Putamen (tissue), 1 donor: ENCODE results near the gene OGT.
"Not testable (repeated sequence)": the region's sequence is repeated elsewhere in the genome, so short reads cannot be mapped to it uniquely, and the experiment has no call there.

Source experiments
- DNase-seq: peaks from one replicate; pipeline ENCODE4 v3.0.0-alpha.2; 2016; ENCODE audit warnings: low spot score

OGT gene

GRCh38 chrX:71532753-71533425, at the start of gene OGT:
TSS of gene OGT (plus strand) at chrX:71533104. CDS start at chrX:71533300, 196 bp downstream.
- peak; percentile 92 for DNase-seq

GRCh38 chrX:71487814-71488213, 45.1 kb upstream of the OGT start:
- no peak for DNase-seq

GRCh38 chrX:71489540-71489939, 43.4 kb upstream of the OGT start:
- no peak for DNase-seq

DNA sequence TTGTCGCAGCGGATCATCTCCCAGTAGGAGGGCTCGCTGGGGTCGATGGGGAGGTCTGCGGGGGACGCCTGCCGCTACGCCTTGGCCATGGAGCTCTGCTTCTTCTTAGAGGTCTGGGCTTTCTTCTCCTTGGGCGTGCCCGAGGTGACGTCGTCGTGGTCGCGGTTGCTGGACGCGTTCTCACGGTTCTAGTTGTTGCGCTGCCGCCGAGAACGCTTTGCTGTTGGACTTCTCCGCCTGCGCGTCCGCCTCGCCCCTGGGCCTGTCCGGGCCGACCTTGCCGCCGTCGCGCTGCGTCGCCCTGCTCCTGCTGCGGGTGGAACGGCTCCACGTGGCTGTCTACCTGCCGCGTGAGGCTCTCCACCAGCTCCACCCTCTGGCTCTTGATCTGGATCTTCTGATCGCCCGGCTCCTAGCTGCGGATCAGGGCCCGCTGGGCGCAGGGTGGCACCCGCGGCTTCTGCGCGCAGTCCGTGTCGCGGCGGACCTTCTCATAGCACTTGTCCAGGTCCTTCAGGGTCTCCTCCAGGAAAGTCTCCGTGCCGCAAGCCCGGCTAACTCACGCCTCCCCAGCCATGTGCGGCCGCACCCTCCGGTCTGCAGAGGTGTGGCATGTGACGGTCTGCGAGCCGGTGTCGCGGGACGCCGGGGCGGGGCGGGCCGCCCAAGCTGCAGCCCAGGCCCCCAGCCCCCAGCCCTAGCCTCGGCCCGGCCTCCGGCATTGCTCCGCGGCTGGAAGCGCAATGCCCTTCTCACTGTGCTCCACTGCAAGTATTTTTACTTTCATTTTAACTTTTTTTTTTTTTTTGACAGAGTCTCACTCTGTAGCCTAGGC, 40.5 kb upstream of the OGT start:
- DNase-seq, result no peak

DNA sequence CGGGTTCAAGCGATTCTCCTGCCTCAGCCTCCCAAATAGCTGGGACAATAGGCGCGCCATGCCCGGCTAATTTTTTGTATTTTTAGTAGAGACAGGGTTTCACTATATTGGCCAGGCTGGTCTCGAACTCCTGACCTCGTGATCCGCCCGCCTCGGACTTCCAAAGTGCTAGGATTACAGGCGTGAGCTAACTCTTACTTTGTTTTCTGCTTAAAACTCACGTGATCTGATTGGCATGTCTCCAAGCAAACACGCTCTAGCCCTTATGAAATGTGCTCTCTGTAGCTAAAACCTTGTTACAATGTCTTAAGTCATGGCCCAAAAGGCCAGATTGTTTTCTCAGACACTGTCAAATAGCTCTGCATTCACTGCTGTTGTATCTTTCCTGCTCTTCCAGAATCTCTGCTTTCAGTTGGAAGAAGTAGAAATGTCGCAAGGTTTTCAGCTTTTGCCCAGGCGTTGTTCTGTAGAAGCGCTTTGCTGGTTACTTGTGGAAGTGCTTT, 39.7 kb upstream of the OGT start:
- no peak for DNase-seq

DNA sequence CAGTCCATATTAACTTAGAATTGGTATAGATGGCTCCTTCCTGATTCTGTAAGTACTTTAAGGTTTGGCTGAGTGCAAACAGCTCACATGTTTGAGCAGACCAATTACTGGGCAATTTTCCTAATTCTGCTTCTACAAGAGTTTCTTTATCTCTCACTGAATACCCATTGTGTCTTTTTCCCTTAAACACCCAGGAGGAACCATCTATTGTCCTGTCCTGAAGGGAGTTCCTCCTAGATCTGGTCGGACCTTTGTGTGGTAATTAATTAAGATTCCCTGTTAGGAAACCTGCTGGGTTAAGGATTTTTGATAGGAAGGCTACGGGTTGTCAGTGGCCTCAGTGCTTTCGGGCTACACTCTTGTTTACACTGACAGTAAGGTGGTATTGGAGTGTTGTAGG, 36.9 kb upstream of the OGT start:
- DNase-seq, result not testable (repeated sequence)

DNA sequence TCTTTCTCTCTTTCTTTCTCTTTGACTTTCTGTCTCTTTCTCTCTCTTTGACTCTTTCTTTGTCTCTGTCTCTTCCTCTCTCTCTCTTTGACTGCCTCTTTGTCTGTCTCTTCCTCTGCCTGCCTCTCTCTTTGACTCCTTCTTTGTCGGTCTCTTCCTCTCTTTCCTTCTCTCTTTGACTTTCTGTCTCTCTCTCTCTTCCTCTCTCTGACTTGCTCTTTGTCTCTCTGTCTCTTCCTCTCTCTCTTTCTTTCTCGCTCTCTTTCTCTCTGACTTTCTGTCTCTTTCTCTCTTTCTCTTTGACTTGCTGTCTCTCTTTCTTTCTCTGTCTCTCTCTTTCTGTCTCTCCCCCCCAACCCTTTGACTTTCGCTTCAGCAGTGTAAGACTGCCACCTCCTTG, 36.4 kb upstream of the OGT start:
- DNase-seq, result no peak

GRCh38 chrX:71502080-71502479, 30.8 kb upstream of the OGT start:
- not testable (repeated sequence) for DNase-seq

DNA sequence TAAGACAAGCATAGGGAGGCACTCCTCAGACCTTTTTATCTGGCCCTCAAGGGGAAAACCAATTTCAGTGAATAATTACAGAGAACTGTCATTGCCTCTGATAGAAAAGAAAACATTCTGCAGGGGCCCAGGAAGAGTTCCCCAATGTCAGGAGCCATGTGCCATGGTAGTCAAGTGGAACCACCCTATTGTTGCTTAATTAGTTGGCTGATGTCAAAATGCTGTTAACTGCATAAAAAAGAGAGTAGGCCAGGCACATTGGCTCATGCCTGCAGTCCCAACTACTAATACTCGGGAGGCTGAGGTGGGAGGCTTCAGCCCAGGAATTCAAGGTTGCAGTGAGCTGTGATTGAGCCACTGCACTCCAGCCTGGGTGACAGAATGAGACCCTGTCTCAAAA, 28.6 kb upstream of the OGT start:
- no peak for DNase-seq

- no peak for DNase-seq
Observed at GRCh38 chrX:71509289-71509688, 23.6 kb upstream of the OGT start.

- no peak for DNase-seq
Observed at GRCh38 chrX:71510161-71510560, 22.7 kb upstream of the OGT start.

- not testable (repeated sequence) for DNase-seq
Observed at GRCh38 chrX:71513731-71514130, 19.2 kb upstream of the OGT start.

- DNase-seq, result no peak
Observed at GRCh38 chrX:71514367-71515037, 18.4 kb upstream of the OGT start.

DNA sequence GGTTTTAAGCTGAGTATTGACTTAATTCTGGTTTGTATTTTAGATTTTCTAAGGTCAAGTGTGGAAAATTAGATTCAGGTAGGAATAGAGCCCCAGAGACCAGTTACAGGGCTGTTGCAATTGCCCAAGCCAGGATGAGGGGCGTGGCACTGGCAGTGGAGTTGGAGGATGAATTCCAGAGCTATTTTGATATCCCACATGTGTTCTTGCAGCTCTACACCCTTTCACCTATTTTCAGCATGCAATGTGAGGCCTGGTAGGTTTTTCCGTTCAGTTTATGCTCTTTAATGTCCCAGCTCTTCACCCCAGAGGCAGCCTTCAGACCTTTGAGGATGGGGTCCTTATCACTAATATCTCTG, 17.9 kb upstream of the OGT start:
- no peak for DNase-seq

DNA sequence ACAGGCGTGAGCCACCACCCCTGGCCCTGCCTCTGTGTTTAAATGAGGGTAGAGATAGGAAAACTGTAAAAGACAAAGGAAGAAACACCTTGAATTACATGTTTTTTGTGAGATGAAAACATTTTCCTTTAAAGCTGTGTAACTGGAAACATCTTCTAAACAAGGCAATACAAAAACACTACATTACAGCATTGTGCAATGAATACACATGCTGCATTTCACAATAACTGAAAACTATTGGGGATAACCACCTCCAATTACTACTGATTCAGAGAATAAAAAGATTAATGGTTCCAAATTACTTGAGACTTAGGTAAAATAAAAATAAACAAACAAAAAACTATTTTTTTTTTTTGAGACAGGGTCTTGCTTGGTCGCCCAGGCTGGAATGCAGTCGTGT, 7.6 kb upstream of the OGT start:
- no peak for DNase-seq

GRCh38 chrX:71532078-71532752, 689 bp upstream of the OGT start:
- peak; percentile 26 for DNase-seq

DNA sequence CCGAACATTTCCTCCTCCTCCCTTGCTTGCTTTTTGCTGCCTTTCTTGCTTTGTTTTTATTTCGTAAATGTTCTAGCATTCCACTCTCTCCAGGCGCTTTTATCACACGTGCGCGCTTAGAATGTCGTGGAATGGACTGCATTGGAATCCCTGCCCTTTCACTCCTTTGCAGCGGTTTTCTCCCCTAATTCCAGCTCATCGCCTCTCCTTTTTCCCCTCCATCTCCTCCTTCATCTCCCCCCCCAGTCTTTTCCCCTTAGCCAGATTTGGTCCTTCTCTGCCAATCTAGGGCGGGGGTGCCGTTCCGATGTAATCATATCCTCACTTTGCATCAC, 579 bp downstream of the OGT start:
- no peak for DNase-seq

- DNase-seq, result peak; percentile 43
Observed at GRCh38 chrX:71533851-71534561, 1.1 kb downstream of the OGT start.

DNA sequence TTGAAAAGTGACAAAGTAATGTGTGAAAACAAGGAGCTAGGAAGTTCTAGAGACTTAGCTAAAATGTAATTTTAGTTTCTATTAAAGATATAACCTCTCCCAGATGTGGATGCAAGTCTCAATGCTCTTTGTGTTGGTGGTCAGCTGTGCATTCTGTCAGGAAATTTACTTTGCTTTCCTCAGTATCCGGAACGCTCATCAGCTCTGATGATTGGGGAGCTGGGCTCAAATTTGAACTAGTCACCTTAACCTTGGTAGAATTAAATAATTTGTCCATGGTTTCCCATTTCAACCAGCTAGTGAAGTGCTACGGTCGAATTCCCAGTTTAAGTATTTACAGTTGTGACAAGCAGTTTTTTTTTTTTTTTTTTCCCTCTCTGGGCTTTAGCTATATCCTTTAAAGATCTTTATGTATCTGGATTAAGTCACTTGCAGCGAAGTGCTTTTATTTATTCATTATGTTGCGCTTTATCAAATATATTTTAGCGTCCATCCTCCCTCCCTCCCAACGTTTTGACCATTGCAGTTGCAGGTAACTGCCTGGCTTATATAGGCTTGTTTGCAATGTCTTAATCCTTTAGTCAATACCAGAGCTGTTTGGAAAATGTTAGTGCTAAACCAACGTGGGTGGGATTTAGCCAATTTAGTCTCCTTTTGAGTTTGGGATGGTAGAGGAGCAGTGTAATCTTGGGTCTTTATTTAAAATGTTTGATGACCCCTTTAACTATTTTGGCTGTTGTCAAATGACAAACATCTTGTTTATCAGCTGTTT, 2.1 kb downstream of the OGT start:
- no peak for DNase-seq

DNA sequence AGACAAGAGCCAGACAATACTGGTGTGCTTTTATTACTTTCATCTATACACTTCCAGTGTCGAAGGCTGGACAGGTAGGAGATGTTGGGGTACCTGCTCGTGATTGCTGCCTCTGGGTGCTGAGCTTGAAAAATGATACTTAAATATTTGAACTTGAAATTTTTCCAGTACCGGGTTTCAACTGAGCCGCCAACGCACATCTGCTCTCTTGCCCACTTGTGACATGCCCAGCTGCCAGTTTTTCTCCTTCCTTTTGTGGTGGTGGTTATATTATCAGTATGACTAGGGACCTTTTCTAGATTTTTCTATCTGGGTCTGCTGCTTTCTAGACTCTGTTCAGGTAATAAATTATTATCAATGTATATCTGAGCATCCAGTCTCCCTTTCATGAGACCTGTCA, 3.4 kb downstream of the OGT start:
- no peak for DNase-seq

GRCh38 chrX:71537743-71538142, 4.8 kb downstream of the OGT start:
- DNase-seq, result no peak
